Measurements from ENCODE around the gene GABRB1. TPM values are rescaled to one million over a fixed set of nuclear protein-coding genes. Genes with fewer than 3 reads are reported as not detected.

Gene GABRB1
- total RNA-seq, 1 experiment from 2014 or later = not detected

GRCh38 chr4:47010347-47010911 is 20.9 kb upstream of the GABRB1 start:
- H3K4me2 ChIP-seq (ENCODE audit: low read length) = no peak overlapping the region
- no peak for ATAC-seq
- CTCF ChIA-PET = no interaction called here

More at GRCh38 chr4:47010347-47010911, 20.9 kb upstream of the GABRB1 start:
- no TSS peak for BruUV-seq (replicated peaks)
- RAD21 ChIA-PET (ENCODE audit: low non-redundant PET in 1 of 2, low total read pairs in 2 of 2, uncharacterized antibody in 2 of 2, unreplicated experiment in 2 of 2) = no interaction called here
- Histone ChIP-seq H3K4me3 (replicated peaks in 1 of 2; ENCODE audit: low read depth in 1 of 2, low read length in 2 of 2) (no peak overlapping the region), H3K27ac (ENCODE audit: low read depth, low read length) (no peak overlapping the region), H3K4me1 (ENCODE audit: control insufficient read depth in 1 of 2, insufficient read depth in 2 of 2, low read length in 2 of 2) (no peaks in the 10 kb centered on the region), H3K9ac (ENCODE audit: low read length) (no peak overlapping the region), H3K79me2 (ENCODE audit: insufficient read depth, low read length) (no peaks in the 10 kb centered on the region), H4K20me1 (ENCODE audit: insufficient read depth) (no peaks in the 10 kb centered on the region), H2AFZ (ENCODE audit: low read depth, low read length, poor library complexity, severe bottlenecking) (no peak overlapping the region), H3K9me3 (ENCODE audit: control insufficient read depth in 1 of 2, insufficient read depth in 1 of 2, low read depth in 1 of 2, low read length in 2 of 2) (0 out of 4 replicates have a peak, but pooled peaks cover 0 to 3% of the 10 kb centered on the region in 2 experiments), H3K27me3 (ENCODE audit: insufficient read depth, low read length) (no peaks in the 10 kb centered on the region), H3K9me2 (ENCODE audit: insufficient read depth) (no peaks in the 10 kb centered on the region), H3K36me3 (ENCODE audit: control insufficient read depth in 1 of 2, insufficient read depth in 2 of 2, low read length in 2 of 2) (no peaks in the 10 kb centered on the region)
- no peak for TF ChIP-seq SP1 (IDR thresholded peaks at IDR 0.05; ENCODE audit: low read depth)
- no peak for TF ChIP-seq POLR2AphosphoS5 (IDR thresholded peaks at IDR 0.05; ENCODE audit: low read depth, low read length)
- no peak for TF ChIP-seq ATF3 (IDR thresholded peaks at IDR 0.05)
- TF ChIP-seq ZBTB33 (IDR thresholded peaks at IDR 0.05; ENCODE audit: extremely low read depth, insufficient replicate concordance, low read length) = no peak
- TF ChIP-seq ZNF274 (IDR thresholded peaks at IDR 0.05; ENCODE audit: low read depth, low read length) = no peak
- no peak for TF ChIP-seq MAX (IDR thresholded peaks at IDR 0.05)
- TF ChIP-seq JUND (IDR thresholded peaks at IDR 0.05) = no peak
- POLR2A ChIA-PET = no interaction called here
- intact Hi-C loops (cut with micrococcal nuclease) = no loop called here
- DNase-seq (ENCODE audit: low read depth, low spot score) = no peak

All from HCT116 (cell line).